ENCODE measurements around the gene UNC13B. TPM values are rescaled to one million over a fixed set of nuclear protein-coding genes. Genes with fewer than 3 reads are reported as not detected.
"Not testable (repeated sequence)": the region's sequence is repeated elsewhere in the genome, so short reads cannot be mapped to it uniquely, and the experiment has no call there.

UNC13B gene
- total and polyA plus RNA-seq, 2 donors (not counting 1 experiment from before 2014, with no cell fraction given): 0.19 to 0.25 TPM

DNA sequence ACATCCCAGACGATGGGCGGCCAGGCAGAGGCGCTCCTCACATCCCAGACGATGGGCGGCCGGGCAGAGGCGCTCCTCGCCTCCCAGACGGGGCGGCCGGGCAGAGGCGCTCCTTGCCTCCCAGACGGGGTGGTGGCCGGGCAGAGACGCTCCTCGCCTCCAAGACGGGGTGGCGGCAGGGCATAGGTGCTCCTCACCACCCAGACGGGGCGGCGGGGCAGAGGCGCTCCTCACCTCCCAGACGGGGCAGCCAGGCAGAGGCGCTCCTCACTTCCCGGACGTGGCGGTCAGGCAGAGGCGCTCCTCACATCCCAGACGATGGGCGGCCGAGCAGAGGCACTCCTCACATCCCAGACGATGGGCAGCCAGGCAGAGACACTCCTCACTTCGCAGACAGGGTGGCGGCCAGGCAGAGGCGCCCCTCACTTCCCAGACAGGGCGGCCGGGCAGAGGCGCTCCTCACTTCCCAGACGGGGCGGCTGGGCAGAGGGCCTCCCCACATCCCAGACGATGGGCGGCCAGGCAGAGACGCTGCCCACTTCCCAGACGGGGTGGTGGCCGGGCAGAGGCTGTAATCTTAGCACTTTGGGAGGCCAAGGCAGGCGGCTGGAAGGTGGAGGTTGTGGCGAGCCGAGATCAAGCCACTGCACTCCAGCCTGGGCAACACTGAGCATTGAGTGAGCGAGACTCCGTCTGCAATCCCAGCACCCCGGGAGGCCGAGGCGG is 22.1 kb downstream of the UNC13B start:
- peaks cover 0 to 11% (median 0%) of the 10 kb centered on the region in 3 donors for H3K9me3 ChIP-seq (ENCODE audit: control extremely low read depth in 1 of 3, control insufficient read depth in 2 of 3, insufficient read depth in 1 of 3, low read length in 2 of 3)
- H2AFZ ChIP-seq (ENCODE audit: insufficient read depth, low read depth, low read length, poor library complexity, severe bottlenecking); ATAC-seq (ENCODE audit: low read depth); CTCF ChIA-PET; H3K4me3 Mint-ChIP-seq; DNase-seq; H3K27me3 ChIP-seq (replicated peaks in 1 of 4; ENCODE audit: control extremely low read depth in 1 of 4, control insufficient read depth in 3 of 4, insufficient read depth in 4 of 4, low read length in 3 of 4); H3K9ac ChIP-seq (ENCODE audit: low read length); H3K9me3 Mint-ChIP-seq (ENCODE audit: insufficient read depth); H3K4me2 ChIP-seq (replicated peaks; ENCODE audit: low read depth, low read length, poor library complexity, severe bottlenecking); H3K4me3 ChIP-seq (ENCODE audit: control extremely low read depth in 1 of 5, extremely low read depth in 1 of 5, insufficient read depth in 1 of 5, low read depth in 2 of 5, low read length in 4 of 5); POLR2A ChIA-PET; intact Hi-C loops (cut with micrococcal nuclease); H3K27ac Mint-ChIP-seq; H4K20me1 ChIP-seq (ENCODE audit: control insufficient read depth, insufficient read depth, low read length, poor library complexity, severe bottlenecking); H3K4me1 Mint-ChIP-seq; H3K4me1 ChIP-seq (ENCODE audit: control insufficient read depth in 2 of 2, insufficient read depth in 2 of 2, low read length in 2 of 2); H3K27me3 Mint-ChIP-seq; H3K27ac ChIP-seq (ENCODE audit: low read length in 2 of 2); H3K79me2 ChIP-seq (ENCODE audit: control insufficient read depth, insufficient read depth, low read length); H3K36me3 ChIP-seq (replicated peaks in 1 of 2; ENCODE audit: control extremely low read depth in 1 of 2, control insufficient read depth in 1 of 2, extremely low read depth in 1 of 2, insufficient read depth in 2 of 2, low read length in 1 of 2): not testable (repeated sequence)
- 97% methylated on average over 50 of the region's 53 CpGs for WGBS (ENCODE audit: insufficient coverage)

DNA sequence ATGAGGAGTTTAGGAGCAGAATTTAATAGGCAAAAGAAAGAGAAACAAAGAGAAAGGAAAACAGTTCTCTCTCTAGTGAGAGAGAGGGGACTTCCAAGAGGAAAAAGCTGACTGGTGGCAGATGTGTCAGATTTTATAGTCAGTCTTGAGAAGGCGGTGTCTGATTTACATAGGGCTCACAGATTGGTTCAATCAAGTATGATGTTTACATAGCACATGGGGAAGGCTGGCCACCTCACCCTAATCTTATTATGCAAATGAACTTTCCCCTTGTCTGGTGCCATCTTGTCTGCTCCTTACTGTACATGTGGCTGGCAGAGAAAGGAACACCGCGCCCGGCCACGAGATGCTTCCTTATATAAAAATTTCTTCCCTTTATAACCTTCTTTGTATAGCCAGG is 24.7 kb downstream of the UNC13B start:
- no peak for ATAC-seq (ENCODE audit: low read depth)
- Histone ChIP-seq H3K9ac (ENCODE audit: low read length) (no peak overlapping the region), H3K4me1 (ENCODE audit: control insufficient read depth in 2 of 2, insufficient read depth in 2 of 2, low read length in 2 of 2) (no peaks in the 10 kb centered on the region), H3K36me3 (replicated peaks in 1 of 2; ENCODE audit: control extremely low read depth in 1 of 2, control insufficient read depth in 1 of 2, extremely low read depth in 1 of 2, insufficient read depth in 2 of 2, low read length in 1 of 2) (no peaks in the 10 kb centered on the region), H3K4me3 (ENCODE audit: control extremely low read depth in 1 of 5, extremely low read depth in 1 of 5, insufficient read depth in 1 of 5, low read depth in 2 of 5, low read length in 4 of 5) (no peak overlapping the region), H3K4me2 (replicated peaks; ENCODE audit: low read depth, low read length, poor library complexity, severe bottlenecking) (no peak overlapping the region), H3K9me3 (ENCODE audit: control extremely low read depth in 1 of 3, control insufficient read depth in 2 of 3, insufficient read depth in 1 of 3, low read length in 2 of 3) (peaks cover 0 to 18% (median 2%) of the 10 kb centered on the region in 3 donors), H3K27ac (ENCODE audit: low read length in 2 of 2) (no peak overlapping the region), H2AFZ (ENCODE audit: insufficient read depth, low read depth, low read length, poor library complexity, severe bottlenecking) (no peak overlapping the region), H3K27me3 (replicated peaks in 1 of 4; ENCODE audit: control extremely low read depth in 1 of 4, control insufficient read depth in 3 of 4, insufficient read depth in 4 of 4, low read length in 3 of 4) (no peaks in the 10 kb centered on the region), H4K20me1 (ENCODE audit: control insufficient read depth, insufficient read depth, low read length, poor library complexity, severe bottlenecking) (no peaks in the 10 kb centered on the region), H3K79me2 (ENCODE audit: control insufficient read depth, insufficient read depth, low read length) (no peaks in the 10 kb centered on the region)
- ChIA-PET CTCF (no interaction called here), POLR2A (interaction anchor here (0.6 kb wide), 1 partner anchor 407 kb away, joined by 5 read pairs; no protein-coding TSS in a partner anchor)
- Mint-ChIP-seq H3K27ac (no peak overlapping the region), H3K4me1 (no peaks in the 10 kb centered on the region), H3K4me3 (no peak overlapping the region), H3K9me3 (ENCODE audit: insufficient read depth) (no peaks in the 10 kb centered on the region), H3K27me3 (no peaks in the 10 kb centered on the region)
- no peak for DNase-seq
- TF ChIP-seq EZH2 (IDR thresholded peaks at IDR 0.05; ENCODE audit: borderline replicate concordance, insufficient read depth, low read depth, low read length, poor library complexity, severe bottlenecking): no peak
- TF ChIP-seq, protein P1, sequence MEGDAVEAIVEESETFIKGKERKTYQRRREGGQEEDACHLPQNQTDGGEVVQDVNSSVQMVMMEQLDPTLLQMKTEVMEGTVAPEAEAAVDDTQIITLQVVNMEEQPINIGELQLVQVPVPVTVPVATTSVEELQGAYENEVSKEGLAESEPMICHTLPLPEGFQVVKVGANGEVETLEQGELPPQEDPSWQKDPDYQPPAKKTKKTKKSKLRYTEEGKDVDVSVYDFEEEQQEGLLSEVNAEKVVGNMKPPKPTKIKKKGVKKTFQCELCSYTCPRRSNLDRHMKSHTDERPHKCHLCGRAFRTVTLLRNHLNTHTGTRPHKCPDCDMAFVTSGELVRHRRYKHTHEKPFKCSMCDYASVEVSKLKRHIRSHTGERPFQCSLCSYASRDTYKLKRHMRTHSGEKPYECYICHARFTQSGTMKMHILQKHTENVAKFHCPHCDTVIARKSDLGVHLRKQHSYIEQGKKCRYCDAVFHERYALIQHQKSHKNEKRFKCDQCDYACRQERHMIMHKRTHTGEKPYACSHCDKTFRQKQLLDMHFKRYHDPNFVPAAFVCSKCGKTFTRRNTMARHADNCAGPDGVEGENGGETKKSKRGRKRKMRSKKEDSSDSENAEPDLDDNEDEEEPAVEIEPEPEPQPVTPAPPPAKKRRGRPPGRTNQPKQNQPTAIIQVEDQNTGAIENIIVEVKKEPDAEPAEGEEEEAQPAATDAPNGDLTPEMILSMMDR (IDR thresholded peaks at IDR 0.05): no peak
- intact Hi-C loops (cut with micrococcal nuclease): no loop called here
- WGBS (ENCODE audit: insufficient coverage): 100% methylated on average over 1 of the region's 5 CpGs

All from B cell (primary cell).